PC-3 (cell line): ENCODE data around the gene ACSS3.

Experiments used
- CTCF ChIP-seq: fragments of 300-600 bp; sonication (generic); conservative IDR thresholded peaks from 2 replicates; pipeline ENCODE4 v1.5.1; 2017; ENCODE audit warnings: antibody characterized with exemption, low read depth, mild to moderate bottlenecking, low read length
- EZH2 ChIP-seq: fragments of 300-600 bp; sonication (generic); IDR thresholded peaks from one replicate; pipeline ENCODE4 v1.6.1; 2017; ENCODE audit warnings: antibody characterized with exemption, mild to moderate bottlenecking, low read length; ENCODE audit not compliant: unreplicated experiment
- EZH2phosphoT487 ChIP-seq: fragments of 300-600 bp; sonication (generic); IDR thresholded peaks from 2 replicates; pipeline ENCODE4 v1.6.1; 2018; ENCODE audit warnings: mild to moderate bottlenecking, antibody characterized with exemption, low read length, borderline replicate concordance

- no peak for TF ChIP-seq EZH2phosphoT487
- TF ChIP-seq CTCF, result no peak
- no peak for TF ChIP-seq EZH2
Measured at GRCh38 chr12:81094718-81095360, 17.0 kb downstream of the ACSS3 start.
